GM12875 (cell line): ENCODE results near the gene MBD6.
"Not testable (repeated sequence)": the region's sequence is repeated elsewhere in the genome, so short reads cannot be mapped to it uniquely, and the experiment has no call there.

Source experiments
- H3K4me3 ChIP-seq: one replicate; pipeline ENCODE4 v1.5.1; 2011; ENCODE audit warnings: low read depth, low read length, control low read depth
- CTCF ChIP-seq: IDR thresholded peaks from 2 replicates; pipeline ENCODE4 v1.5.1; 2011; ENCODE audit warnings: low read depth, mild to moderate bottlenecking, control low read depth, inconsistent platforms, low read length, moderate library complexity, borderline replicate concordance; ENCODE audit not compliant: insufficient read depth

The MBD6 gene

GRCh38 chr12:57514720-57515407 is 7.8 kb upstream of the MBD6 start:
- TF ChIP-seq CTCF, result no peak
- no peak overlapping the region for H3K4me3 ChIP-seq

- no peak for TF ChIP-seq CTCF
Measured at GRCh38 chr12:57515408-57515933, 7.2 kb upstream of the MBD6 start.

GRCh38 chr12:57515934-57516541 is 6.6 kb upstream of the MBD6 start:
- no peak overlapping the region for H3K4me3 ChIP-seq
- TF ChIP-seq CTCF, result no peak

More at GRCh38 chr12:57515408-57515933, 7.2 kb upstream of the MBD6 start:
- no peak overlapping the region for H3K4me3 ChIP-seq

- H3K4me3 ChIP-seq, result no peak overlapping the region
Measured at GRCh38 chr12:57516617-57517153, 5.9 kb upstream of the MBD6 start.

DNA sequence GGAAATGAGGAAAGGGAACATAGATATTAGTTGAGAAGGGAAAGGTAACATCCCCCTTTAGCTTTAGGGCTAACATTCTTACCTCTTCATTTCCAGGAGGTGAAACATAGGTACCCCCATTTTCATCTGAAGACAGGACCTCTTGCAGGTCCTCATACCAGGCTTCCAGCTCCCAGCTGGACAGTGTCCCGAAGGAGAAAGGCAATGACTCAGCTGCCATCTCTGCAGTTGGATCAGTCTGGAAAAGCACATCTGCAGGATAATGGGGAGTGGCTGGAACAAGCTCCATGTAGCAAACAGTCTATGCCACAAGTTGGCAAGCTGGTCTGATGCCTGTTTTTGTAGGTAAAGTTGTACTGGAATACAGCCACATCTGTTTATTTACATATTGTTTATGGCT is 5.4 kb upstream of the MBD6 start:
- TF ChIP-seq CTCF, result no peak
- H3K4me3 ChIP-seq, result no peak overlapping the region

More at GRCh38 chr12:57516617-57517153, 5.9 kb upstream of the MBD6 start:
- no peak for TF ChIP-seq CTCF

DNA sequence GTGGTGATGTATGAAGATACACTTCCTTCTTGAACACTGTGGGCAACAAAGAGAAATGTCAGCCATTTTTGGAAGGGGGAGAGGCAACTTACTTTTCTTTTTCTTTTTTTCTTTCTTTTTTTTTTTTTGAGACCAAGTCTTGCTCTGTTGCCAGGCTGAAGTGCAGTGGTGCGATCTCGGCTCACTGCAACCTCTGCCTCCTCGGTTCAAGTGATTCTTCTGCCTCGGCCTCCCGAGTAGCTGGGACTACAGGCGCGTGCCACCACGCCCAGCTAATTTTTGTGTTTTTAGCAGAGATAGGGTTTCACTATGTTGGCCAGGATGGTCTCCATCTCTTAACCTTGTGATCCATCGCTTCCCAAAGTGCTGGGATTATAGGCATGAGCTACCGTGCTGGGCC is 4.9 kb upstream of the MBD6 start:
- H3K4me3 ChIP-seq, result not testable (repeated sequence)

- TF ChIP-seq CTCF, result no peak
- no peak overlapping the region for H3K4me3 ChIP-seq
Measured at GRCh38 chr12:57518176-57518919, 4.3 kb upstream of the MBD6 start.
